HCT116 (cell line): Measurements from ENCODE around the gene FAM135A. TPM values are rescaled to one million over a fixed set of nuclear protein-coding genes. Genes with fewer than 3 reads are reported as not detected.

Experiments
- ATAC-seq: fragments of 200-7000 bp; cut with Tn5 transposase; 2 replicates; pipeline ENCODE4 v1.9.1; 2020; ENCODE audit warnings: mild to moderate bottlenecking, moderate library complexity
- BruUV-seq: library from RNA; stranded (reverse); fragments of 400-500 nt; replicated peaks from 2 replicates; lab custom pipeline; 2021; lab: Mats Ljungman, UMichigan
- CTCF ChIA-PET: fragments of 300-600 bp; sonication (Branson Sonifier 250); formaldehyde crosslinking; loops from one replicate; lab custom pipeline; 2021; ENCODE audit warnings: antibody characterized with exemption; lab: Charles Lee
- POLR2A ChIA-PET: fragments of 300-600, 350-600 bp; sonication (Branson Sonifier 250); formaldehyde crosslinking; loops from one replicate; lab custom pipeline; 2021; ENCODE audit warnings: antibody characterized with exemption; lab: Charles Lee
- RAD21 ChIA-PET, 2 experiments: fragments of 300-600 bp; sonication (Branson Sonifier 250); formaldehyde crosslinking; loops; one replicate each; lab custom pipeline; 2023; ENCODE audit warnings: low total read pairs in 2 of 2; ENCODE audit not compliant: uncharacterized antibody in 2 of 2, unreplicated experiment in 2 of 2, low non-redundant PET in 1 of 2; lab: Charles Lee
- DNase-seq: peaks from one replicate; pipeline ENCODE4 v3.0.0-alpha.2; 2010; ENCODE audit warnings: low read depth, low spot score
- H2AFZ ChIP-seq: fragments of 200-600 bp; shearing (Covaris generic), sonication (generic); 2 replicates; pipeline ENCODE4 v1.6.1; 2017; ENCODE audit warnings: low read depth, mixed run types, mixed read lengths, antibody characterized with exemption, low read length; ENCODE audit not compliant: poor library complexity, severe bottlenecking
- H3K27ac ChIP-seq: 2 replicates; pipeline ENCODE4 v1.5.1; 2012; ENCODE audit warnings: low read depth, low read length
- H3K27me3 ChIP-seq: fragments of 200-600 bp; sonication (generic); 2 replicates; pipeline ENCODE4 v1.6.1; 2016; ENCODE audit warnings: mixed run types, low read length, mixed read lengths; ENCODE audit not compliant: insufficient read depth
- H3K36me3 ChIP-seq, 2 experiments: fragments of 200-500 bp in 1 of 2; fragments of 200-600 bp in 1 of 2; sonication (Bioruptor generic) in 1 of 2; sonication (generic) in 1 of 2; 2 replicates each; pipeline versions ENCODE4 v1.5.1 to v1.6.1; 2014 to 2016; ENCODE audit warnings: low read length in 2 of 2, inconsistent platforms in 1 of 2, mixed read lengths in 1 of 2, mixed run types in 1 of 2; ENCODE audit not compliant: insufficient read depth in 2 of 2, control insufficient read depth in 1 of 2
- H3K4me1 ChIP-seq, 2 experiments: fragments of 200-600 bp in 1 of 2; sonication (generic) in 1 of 2; 2 replicates each; pipeline versions ENCODE4 v1.5.1 to v1.6.1; 2012 to 2017; ENCODE audit warnings: low read length in 2 of 2, inconsistent platforms in 1 of 2, mild to moderate bottlenecking in 1 of 2, mixed read lengths in 1 of 2, mixed run types in 1 of 2, moderate library complexity in 1 of 2; ENCODE audit not compliant: insufficient read depth in 2 of 2, control insufficient read depth in 1 of 2
- H3K4me2 ChIP-seq: fragments of 200-600 bp; sonication (generic); 2 replicates; pipeline ENCODE4 v1.6.1; 2017; ENCODE audit warnings: mixed run types, low read length, mixed read lengths
- H3K4me3 ChIP-seq, 2 experiments: fragments of 200-600 bp in 1 of 2; sonication (generic) in 1 of 2; replicated peaks in 1 of 2; 2 replicates each; pipeline ENCODE4 v1.5.1; 2011 to 2016; ENCODE audit warnings: low read length in 2 of 2, control low read depth in 1 of 2, low read depth in 1 of 2, mild to moderate bottlenecking in 1 of 2, mixed read lengths in 1 of 2, mixed run types in 1 of 2
- H3K79me2 ChIP-seq: fragments of 200-600 bp; sonication (generic); 2 replicates; pipeline ENCODE4 v1.6.1; 2017; ENCODE audit warnings: mild to moderate bottlenecking, mixed run types, low read length, moderate library complexity, mixed read lengths; ENCODE audit not compliant: insufficient read depth
- H3K9ac ChIP-seq: fragments of 200-600 bp; sonication (generic); 2 replicates; pipeline ENCODE4 v1.6.1; 2016; ENCODE audit warnings: low read length, mixed read lengths
- H3K9me2 ChIP-seq: fragments of 200-600 bp; sonication (generic), shearing (Covaris generic); 2 replicates; pipeline ENCODE4 v1.6.1; 2017; ENCODE audit warnings: mixed run types, mild to moderate bottlenecking, moderate library complexity; ENCODE audit not compliant: insufficient read depth
- H3K9me3 ChIP-seq, 2 experiments: fragments of 200-500 bp in 1 of 2; fragments of 200-600 bp in 1 of 2; sonication (Bioruptor generic) in 1 of 2; sonication (generic) in 1 of 2; 2 replicates each; pipeline ENCODE4 v1.6.1; 2014 to 2017; ENCODE audit warnings: low read length in 2 of 2, mixed read lengths in 2 of 2, inconsistent platforms in 1 of 2, low read depth in 1 of 2, mild to moderate bottlenecking in 1 of 2, mixed run types in 1 of 2, moderate library complexity in 1 of 2; ENCODE audit not compliant: control insufficient read depth in 1 of 2, insufficient read depth in 1 of 2
- H4K20me1 ChIP-seq: fragments of 200-600 bp; sonication (generic), shearing (Covaris generic); 2 replicates; pipeline ENCODE4 v1.6.1; 2017; ENCODE audit warnings: mixed run types, mild to moderate bottlenecking, moderate library complexity; ENCODE audit not compliant: insufficient read depth
- CBX3 ChIP-seq: IDR thresholded peaks from 2 replicates; pipeline ENCODE4 v1.6.1; 2012; ENCODE audit warnings: low read depth
- JUND ChIP-seq: IDR thresholded peaks from 2 replicates; pipeline ENCODE4 v1.6.1; 2012
- POLR2AphosphoS5 ChIP-seq: IDR thresholded peaks from 2 replicates; pipeline ENCODE4 v1.6.1; 2011; ENCODE audit warnings: mild to moderate bottlenecking, low read depth, low read length, moderate library complexity
- RAD21 ChIP-seq: IDR thresholded peaks from 2 replicates; pipeline ENCODE4 v1.6.1; 2012; ENCODE audit warnings: low read depth, mild to moderate bottlenecking
- TCF7L2 ChIP-seq: IDR thresholded peaks from 2 replicates; pipeline ENCODE4 v1.7.0; 2011; ENCODE audit warnings: borderline replicate concordance, inconsistent platforms; ENCODE audit not compliant: insufficient read depth, insufficient read length; ENCODE audit errors: extremely low read depth
- ZBTB33 ChIP-seq: IDR thresholded peaks from 2 replicates; pipeline ENCODE4 v1.6.1; 2011; ENCODE audit warnings: mild to moderate bottlenecking, low read length, moderate library complexity; ENCODE audit not compliant: insufficient replicate concordance; ENCODE audit errors: extremely low read depth
- intact Hi-C: fragments of 100-400 bp; cut with micrococcal nuclease; formaldehyde crosslinking; loops from 2 replicates; pipeline ENCODE4 v1.10.0; 2022
- total RNA-seq: library from RNA; stranded (reverse); gene quantifications from one replicate; pipeline ENCODE4 v1.2.1, GENCODE V29; 2021; ENCODE audit not compliant: unreplicated experiment
- TF ChIP-seq, protein P1 (sequence below): IDR thresholded peaks from 2 replicates; pipeline ENCODE4 v1.6.1; 2012

The FAM135A gene
- total RNA-seq, 1 experiment from 2014 or later: 20.8 TPM

DNA sequence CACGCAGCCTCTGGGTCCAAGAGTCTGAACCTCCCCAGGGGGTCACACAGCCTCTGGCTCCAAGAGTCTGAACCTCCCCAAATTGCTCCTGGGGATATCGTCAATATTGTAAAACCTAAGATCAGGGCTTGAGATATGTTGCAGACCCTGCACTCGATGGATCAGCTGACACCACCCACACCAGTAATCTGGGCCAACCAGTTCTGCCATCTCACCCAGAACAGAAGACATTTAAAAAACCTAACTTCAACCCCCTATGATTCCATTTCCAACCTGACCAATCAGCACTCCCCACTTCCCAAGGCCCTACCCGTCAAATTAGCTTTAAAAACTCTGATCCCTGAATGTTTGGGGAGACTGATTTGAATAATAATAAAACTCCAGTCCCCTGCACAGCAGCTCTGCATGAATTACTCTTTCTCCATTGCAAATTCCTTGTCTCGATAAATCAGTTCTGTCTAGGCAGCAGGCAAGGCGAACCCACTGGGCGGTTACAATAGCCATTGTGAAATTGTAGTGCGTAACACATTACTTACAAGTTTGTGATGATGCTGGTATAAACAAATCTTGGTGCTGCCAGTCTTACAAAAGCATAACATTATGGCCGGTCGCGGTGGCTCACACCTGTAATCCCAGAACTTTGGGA, 32.4 kb upstream of the FAM135A start:
- H3K4me2 ChIP-seq: no peak overlapping the region
- H3K4me3 ChIP-seq: no peak overlapping the region
- no peaks in the 10 kb centered on the region for H3K79me2 ChIP-seq
- H3K9me2 ChIP-seq: no peaks in the 10 kb centered on the region
- RAD21 ChIA-PET: no interaction called here
- intact Hi-C loops: no loop called here
- TF ChIP-seq RAD21: no peak
- TF ChIP-seq TCF7L2: no peak
- TF ChIP-seq, protein P1, sequence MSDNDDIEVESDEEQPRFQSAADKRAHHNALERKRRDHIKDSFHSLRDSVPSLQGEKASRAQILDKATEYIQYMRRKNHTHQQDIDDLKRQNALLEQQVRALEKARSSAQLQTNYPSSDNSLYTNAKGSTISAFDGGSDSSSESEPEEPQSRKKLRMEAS: no peak
- no peak for TF ChIP-seq POLR2AphosphoS5
- no peak for TF ChIP-seq JUND
- CTCF ChIA-PET: interaction anchor here (1.0 to 1.4 kb wide), 2 partner anchors 9 to 12 kb away, joined by 3 to 4 read pairs; no protein-coding TSS in a partner anchor
- POLR2A ChIA-PET: interaction anchor here (1.3 kb wide), 1 partner anchor 32 kb away, joined by 3 read pairs; the partner anchor contains the start of gene FAM135A
- H3K9me3 ChIP-seq: no peaks in the 10 kb centered on the region
- DNase-seq (no peak), ATAC-seq (no peak)
- no peaks in the 10 kb centered on the region for H3K27me3 ChIP-seq
- H2AFZ ChIP-seq: no peak overlapping the region
- H3K27ac ChIP-seq: no peak overlapping the region
- no TSS peak for BruUV-seq
- H3K4me1 ChIP-seq: peaks cover 0 to 2% of the 10 kb centered on the region in 2 experiments; a peak in 2 of 4 replicates
- H3K9ac ChIP-seq: no peak overlapping the region
- no peaks in the 10 kb centered on the region for H4K20me1 ChIP-seq
- no peaks in the 10 kb centered on the region for H3K36me3 ChIP-seq

GRCh38 chr6:70381417-70381782, 31.9 kb upstream of the FAM135A start:
- Histone ChIP-seq H3K9me2 (no peaks in the 10 kb centered on the region), H3K4me1 (no peaks in the 10 kb centered on the region), H3K79me2 (no peaks in the 10 kb centered on the region), H3K9ac (no peak overlapping the region), H2AFZ (no peak overlapping the region), H3K9me3 (no peaks in the 10 kb centered on the region), H3K27me3 (no peaks in the 10 kb centered on the region), H3K4me2 (no peak overlapping the region), H4K20me1 (no peaks in the 10 kb centered on the region), H3K36me3 (no peaks in the 10 kb centered on the region), H3K4me3 (no peak overlapping the region), H3K27ac (no peak overlapping the region)
- ATAC-seq: no peak
- no TSS peak for BruUV-seq
- TF ChIP-seq, protein P1: no peak
- TF ChIP-seq ZBTB33 (no peak), CBX3 (no peak)
- intact Hi-C loops: no loop called here
- DNase-seq: no peak
- RAD21 ChIA-PET: no interaction called here
- POLR2A ChIA-PET: interaction anchor here (1.3 to 1.7 kb wide), 2 partner anchors 32 kb away, joined by 3 to 7 read pairs; partner anchors contain the start of gene FAM135A
- CTCF ChIA-PET: interaction anchor here (1.0 to 1.9 kb wide), 3 partner anchors 10 to 12 kb away, joined by 3 to 5 read pairs (median 4); no protein-coding TSS in a partner anchor
